ENCODE measurements around the gene HOMER2.

Gene HOMER2

DNA sequence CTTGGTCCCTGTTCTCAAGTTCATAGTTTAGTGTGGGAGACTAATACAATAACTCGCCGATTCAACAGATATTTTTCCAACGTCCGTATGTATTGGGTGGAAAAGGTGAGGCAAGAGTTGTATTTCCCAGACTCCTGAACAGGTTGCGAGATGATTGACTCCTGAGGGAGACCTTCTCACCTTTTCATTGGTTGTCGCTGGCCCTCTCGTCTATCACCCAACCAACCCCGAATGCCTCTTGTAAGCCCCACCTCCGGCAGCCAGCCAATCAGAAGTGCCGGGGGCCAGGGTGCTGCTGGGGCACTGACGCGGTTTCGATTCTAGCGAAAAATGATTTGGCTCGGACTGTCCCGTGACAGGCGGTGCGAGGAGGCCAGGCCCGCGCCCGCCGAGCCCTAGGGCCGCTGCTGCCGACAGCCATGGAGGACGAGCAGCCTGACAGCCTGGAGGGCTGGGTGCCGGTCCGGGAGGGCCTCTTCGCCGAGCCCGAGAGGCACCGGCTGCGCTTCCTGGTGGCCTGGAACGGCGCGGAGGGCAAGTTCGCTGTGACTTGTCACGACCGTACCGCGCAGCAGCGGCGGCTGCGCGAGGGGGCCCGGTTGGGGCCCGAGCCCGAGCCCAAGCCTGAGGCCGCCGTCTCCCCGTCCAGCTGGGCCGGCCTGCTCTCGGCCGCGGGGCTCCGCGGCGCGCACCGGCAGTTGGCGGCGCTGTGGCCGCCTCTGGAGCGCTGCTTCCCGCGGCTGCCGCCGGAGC, 143.0 kb downstream of the HOMER2 start, which contains the start of gene WHAMM (continued):
- TF ChIP-seq, protein P1, sequence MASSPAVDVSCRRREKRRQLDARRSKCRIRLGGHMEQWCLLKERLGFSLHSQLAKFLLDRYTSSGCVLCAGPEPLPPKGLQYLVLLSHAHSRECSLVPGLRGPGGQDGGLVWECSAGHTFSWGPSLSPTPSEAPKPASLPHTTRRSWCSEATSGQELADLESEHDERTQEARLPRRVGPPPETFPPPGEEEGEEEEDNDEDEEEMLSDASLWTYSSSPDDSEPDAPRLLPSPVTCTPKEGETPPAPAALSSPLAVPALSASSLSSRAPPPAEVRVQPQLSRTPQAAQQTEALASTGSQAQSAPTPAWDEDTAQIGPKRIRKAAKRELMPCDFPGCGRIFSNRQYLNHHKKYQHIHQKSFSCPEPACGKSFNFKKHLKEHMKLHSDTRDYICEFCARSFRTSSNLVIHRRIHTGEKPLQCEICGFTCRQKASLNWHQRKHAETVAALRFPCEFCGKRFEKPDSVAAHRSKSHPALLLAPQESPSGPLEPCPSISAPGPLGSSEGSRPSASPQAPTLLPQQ (tag by site-specific recombination; IDR thresholded peaks at IDR 0.05): peak; percentile 75

GRCh38 chr15:82808634-82809041, 143.9 kb downstream of the HOMER2 start:
- Histone ChIP-seq H3K36me3 (ENCODE audit: control insufficient read depth in 2 of 2, insufficient read depth in 1 of 2, low read length in 2 of 2) (peaks cover 8 to 14% of the 10 kb centered on the region in 2 experiments; a peak in 2 of 3 replicates), H3K9me3 (ENCODE audit: control insufficient read depth, insufficient read depth, low read depth, low read length) (no peaks in the 10 kb centered on the region), H3K4me3 (ENCODE audit: low read depth, low read length) (no peak overlapping the region), H3K4me1 (ENCODE audit: control insufficient read depth, insufficient read depth, low read length) (peaks cover 15% of the 10 kb centered on the region), H3K27ac (ENCODE audit: extremely low read depth, low read depth, low read length) (peak overlapping the region; percentile 65)
- CTCF ChIA-PET: interaction anchor here (0.8 kb wide), 1 partner anchor 269 kb away, joined by 3 read pairs; no protein-coding TSS in a partner anchor
- POLR2A ChIA-PET: interaction anchor here (1.1 kb wide), 1 partner anchor 59 kb away, joined by 5 read pairs; no protein-coding TSS in a partner anchor
- TF ChIP-seq ZNF560 (tag by site-specific recombination; IDR thresholded peaks at IDR 0.05; ENCODE audit: borderline replicate concordance) (no peak), HOXC10 (CRISPR knock-in tag; IDR thresholded peaks at IDR 0.05) (no peak), ZNF362 (tag by site-specific recombination; IDR thresholded peaks at IDR 0.05) (no peak), ZNF23 (tag by site-specific recombination; IDR thresholded peaks at IDR 0.05; ENCODE audit: borderline replicate concordance) (no peak), ZNF146 (tag by site-specific recombination; IDR thresholded peaks at IDR 0.05) (no peak), ZNF777 (tag by site-specific recombination; IDR thresholded peaks at IDR 0.05; ENCODE audit: borderline replicate concordance) (no peak), ZNF501 (tag by site-specific recombination; IDR thresholded peaks at IDR 0.05) (no peak; the same call in 1 of the 2 replicates), HOXD13 (CRISPR knock-in tag; IDR thresholded peaks at IDR 0.05; ENCODE audit: borderline replicate concordance) (no peak), ZNF211 (tag by site-specific recombination; IDR thresholded peaks at IDR 0.05; ENCODE audit: low read depth) (no peak), ZNF571 (tag by site-specific recombination; IDR thresholded peaks at IDR 0.05) (no peak), SP3 (tag by site-specific recombination; IDR thresholded peaks at IDR 0.05) (peak; percentile 35; the same call in 1 of the 2 replicates), ZNF133 (tag by site-specific recombination; IDR thresholded peaks at IDR 0.05) (no peak), ZNF785 (tag by site-specific recombination; IDR thresholded peaks at IDR 0.05) (no peak), FEZF1 (tag by site-specific recombination; IDR thresholded peaks at IDR 0.05) (no peak), KLF7 (tag by site-specific recombination; IDR thresholded peaks at IDR 0.05; ENCODE audit: borderline replicate concordance) (no peak), SP2 (tag by site-specific recombination; IDR thresholded peaks at IDR 0.05) (0 out of 2 replicates have a peak, but pooled peaks have one; percentile 14), WT1 (tag by site-specific recombination; IDR thresholded peaks at IDR 0.05) (peak; percentile 51), TRIM28 (IDR thresholded peaks at IDR 0.05; ENCODE audit: borderline replicate concordance, low read length) (no peak), ZNF792 (tag by site-specific recombination; IDR thresholded peaks at IDR 0.05) (no peak), ZNF350 (tag by site-specific recombination; IDR thresholded peaks at IDR 0.05) (no peak), ZNF335 (tag by site-specific recombination; conservative IDR thresholded peaks at IDR 0.05) (peak; percentile 81), ZNF521 (tag by site-specific recombination; IDR thresholded peaks at IDR 0.05) (no peak), ZFP37 (tag by site-specific recombination; IDR thresholded peaks at IDR 0.05) (no peak)
- TF ChIP-seq, protein P2, sequence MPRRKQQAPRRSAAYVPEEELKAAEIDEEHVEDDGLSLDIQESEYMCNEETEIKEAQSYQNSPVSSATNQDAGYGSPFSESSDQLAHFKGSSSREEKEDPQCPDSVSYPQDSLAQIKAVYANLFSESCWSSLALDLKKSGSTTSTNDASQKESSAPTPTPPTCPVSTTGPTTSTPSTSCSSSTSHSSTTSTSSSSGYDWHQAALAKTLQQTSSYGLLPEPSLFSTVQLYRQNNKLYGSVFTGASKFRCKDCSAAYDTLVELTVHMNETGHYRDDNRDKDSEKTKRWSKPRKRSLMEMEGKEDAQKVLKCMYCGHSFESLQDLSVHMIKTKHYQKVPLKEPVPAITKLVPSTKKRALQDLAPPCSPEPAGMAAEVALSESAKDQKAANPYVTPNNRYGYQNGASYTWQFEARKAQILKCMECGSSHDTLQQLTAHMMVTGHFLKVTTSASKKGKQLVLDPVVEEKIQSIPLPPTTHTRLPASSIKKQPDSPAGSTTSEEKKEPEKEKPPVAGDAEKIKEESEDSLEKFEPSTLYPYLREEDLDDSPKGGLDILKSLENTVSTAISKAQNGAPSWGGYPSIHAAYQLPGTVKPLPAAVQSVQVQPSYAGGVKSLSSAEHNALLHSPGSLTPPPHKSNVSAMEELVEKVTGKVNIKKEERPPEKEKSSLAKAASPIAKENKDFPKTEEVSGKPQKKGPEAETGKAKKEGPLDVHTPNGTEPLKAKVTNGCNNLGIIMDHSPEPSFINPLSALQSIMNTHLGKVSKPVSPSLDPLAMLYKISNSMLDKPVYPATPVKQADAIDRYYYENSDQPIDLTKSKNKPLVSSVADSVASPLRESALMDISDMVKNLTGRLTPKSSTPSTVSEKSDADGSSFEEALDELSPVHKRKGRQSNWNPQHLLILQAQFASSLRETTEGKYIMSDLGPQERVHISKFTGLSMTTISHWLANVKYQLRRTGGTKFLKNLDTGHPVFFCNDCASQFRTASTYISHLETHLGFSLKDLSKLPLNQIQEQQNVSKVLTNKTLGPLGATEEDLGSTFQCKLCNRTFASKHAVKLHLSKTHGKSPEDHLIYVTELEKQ (tag by site-specific recombination; IDR thresholded peaks at IDR 0.05; ENCODE audit: borderline replicate concordance): no peak
- TF ChIP-seq, protein P3, sequence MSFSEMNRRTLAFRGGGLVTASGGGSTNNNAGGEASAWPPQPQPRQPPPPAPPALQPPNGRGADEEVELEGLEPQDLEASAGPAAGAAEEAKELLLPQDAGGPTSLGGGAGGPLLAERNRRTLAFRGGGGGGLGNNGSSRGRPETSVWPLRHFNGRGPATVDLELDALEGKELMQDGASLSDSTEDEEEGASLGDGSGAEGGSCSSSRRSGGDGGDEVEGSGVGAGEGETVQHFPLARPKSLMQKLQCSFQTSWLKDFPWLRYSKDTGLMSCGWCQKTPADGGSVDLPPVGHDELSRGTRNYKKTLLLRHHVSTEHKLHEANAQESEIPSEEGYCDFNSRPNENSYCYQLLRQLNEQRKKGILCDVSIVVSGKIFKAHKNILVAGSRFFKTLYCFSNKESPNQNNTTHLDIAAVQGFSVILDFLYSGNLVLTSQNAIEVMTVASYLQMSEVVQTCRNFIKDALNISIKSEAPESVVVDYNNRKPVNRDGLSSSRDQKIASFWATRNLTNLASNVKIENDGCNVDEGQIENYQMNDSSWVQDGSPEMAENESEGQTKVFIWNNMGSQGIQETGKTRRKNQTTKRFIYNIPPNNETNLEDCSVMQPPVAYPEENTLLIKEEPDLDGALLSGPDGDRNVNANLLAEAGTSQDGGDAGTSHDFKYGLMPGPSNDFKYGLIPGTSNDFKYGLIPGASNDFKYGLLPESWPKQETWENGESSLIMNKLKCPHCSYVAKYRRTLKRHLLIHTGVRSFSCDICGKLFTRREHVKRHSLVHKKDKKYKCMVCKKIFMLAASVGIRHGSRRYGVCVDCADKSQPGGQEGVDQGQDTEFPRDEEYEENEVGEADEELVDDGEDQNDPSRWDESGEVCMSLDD (tag by site-specific recombination; IDR thresholded peaks at IDR 0.05): no peak
- TF ChIP-seq, protein P4, sequence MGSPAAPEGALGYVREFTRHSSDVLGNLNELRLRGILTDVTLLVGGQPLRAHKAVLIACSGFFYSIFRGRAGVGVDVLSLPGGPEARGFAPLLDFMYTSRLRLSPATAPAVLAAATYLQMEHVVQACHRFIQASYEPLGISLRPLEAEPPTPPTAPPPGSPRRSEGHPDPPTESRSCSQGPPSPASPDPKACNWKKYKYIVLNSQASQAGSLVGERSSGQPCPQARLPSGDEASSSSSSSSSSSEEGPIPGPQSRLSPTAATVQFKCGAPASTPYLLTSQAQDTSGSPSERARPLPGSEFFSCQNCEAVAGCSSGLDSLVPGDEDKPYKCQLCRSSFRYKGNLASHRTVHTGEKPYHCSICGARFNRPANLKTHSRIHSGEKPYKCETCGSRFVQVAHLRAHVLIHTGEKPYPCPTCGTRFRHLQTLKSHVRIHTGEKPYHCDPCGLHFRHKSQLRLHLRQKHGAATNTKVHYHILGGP (tag by site-specific recombination; IDR thresholded peaks at IDR 0.05): no peak

All from HEK293 (cell line).